HepG2 (cell line): ENCODE results near the gene MIDN. TPM values are rescaled to one million over a fixed set of nuclear protein-coding genes. Genes with fewer than 3 reads are reported as not detected.
A peak's percentile ranks its signal among the peaks of the same experiment; 100 is the strongest.

Experiments used
- BCL6 ChIP-seq: IDR thresholded peaks from 2 replicates; pipeline ENCODE4 v1.6.1; 2016; ENCODE audit warnings: missing genetic modification reagents, missing compliant biosample characterization
- BCLAF1 ChIP-seq: fragments of 450-650 bp; IDR thresholded peaks from 2 replicates; pipeline ENCODE4 v1.6.1; 2017; ENCODE audit warnings: mild to moderate bottlenecking
- FLYWCH1 ChIP-seq: sonication (generic); formaldehyde crosslinking; IDR thresholded peaks from 2 replicates; pipeline ENCODE4 v1.8.1; 2023; ENCODE audit warnings: mild to moderate bottlenecking, missing genetic modification reagents
- GMEB2 ChIP-seq: IDR thresholded peaks from 2 replicates; pipeline ENCODE4 v1.6.1; 2016; ENCODE audit warnings: missing biosample characterization, missing genetic modification reagents, low read depth
- GPBP1L1 ChIP-seq: sonication (generic); formaldehyde crosslinking; IDR thresholded peaks from 2 replicates; pipeline ENCODE4 v1.5.0; 2020; ENCODE audit warnings: mild to moderate bottlenecking, missing genetic modification reagents
- MEF2D ChIP-seq: sonication (generic); formaldehyde crosslinking; IDR thresholded peaks from 2 replicates; pipeline ENCODE4 v1.5.1; 2020; ENCODE audit warnings: mild to moderate bottlenecking, missing genetic modification reagents
- POGZ ChIP-seq: sonication (generic); formaldehyde crosslinking; IDR thresholded peaks from 2 replicates; pipeline ENCODE4 v1.4.0; 2020; ENCODE audit warnings: mild to moderate bottlenecking, missing genetic modification reagents
- SYNCRIP ChIP-seq: fragments of 200-400 bp; formaldehyde crosslinking; IDR thresholded peaks from 2 replicates; pipeline ENCODE4 v1.6.1; 2018; ENCODE audit warnings: mild to moderate bottlenecking, low read depth, low read length; ENCODE audit not compliant: insufficient read depth
- ZBTB20 ChIP-seq: sonication (generic); formaldehyde crosslinking; IDR thresholded peaks from 2 replicates; pipeline ENCODE4 v1.8.1; 2023; ENCODE audit warnings: missing genetic modification reagents, low read depth, mild to moderate bottlenecking, borderline replicate concordance
- ZBTB33 ChIP-seq: sonication (generic); formaldehyde crosslinking; IDR thresholded peaks from 2 replicates; pipeline ENCODE4 v1.4.0; 2020; ENCODE audit warnings: missing genetic modification reagents
- ZNF570 ChIP-seq: sonication (generic); formaldehyde crosslinking; IDR thresholded peaks from 2 replicates; pipeline ENCODE4 v1.4.0; 2020; ENCODE audit warnings: mild to moderate bottlenecking, missing genetic modification reagents, borderline replicate concordance
- ZNF660 ChIP-seq: sonication (generic); formaldehyde crosslinking; IDR thresholded peaks from 2 replicates; pipeline ENCODE4 v1.5.1; 2020; ENCODE audit warnings: mild to moderate bottlenecking, low read depth, missing genetic modification reagents, borderline replicate concordance
- ZNF709 ChIP-seq: sonication (generic); formaldehyde crosslinking; IDR thresholded peaks from 2 replicates; pipeline ENCODE4 v1.5.0; 2020; ENCODE audit warnings: mild to moderate bottlenecking, missing genetic modification reagents
- ZNF724P ChIP-seq: sonication (generic); formaldehyde crosslinking; IDR thresholded peaks from 2 replicates; pipeline ENCODE4 v1.8.0; 2022; ENCODE audit warnings: missing genetic modification reagents, borderline replicate concordance
- ZNF776 ChIP-seq: sonication (generic); formaldehyde crosslinking; IDR thresholded peaks from 2 replicates; pipeline ENCODE4 v1.4.0; 2020; ENCODE audit warnings: mild to moderate bottlenecking, missing genetic modification reagents
- ZSCAN12 ChIP-seq: sonication (generic); formaldehyde crosslinking; IDR thresholded peaks from 2 replicates; pipeline ENCODE4 v1.9.0; 2021; ENCODE audit warnings: mild to moderate bottlenecking, missing genetic modification reagents
- polyA plus RNA-seq, 8 experiments: library from polyadenylated mRNA; depleted of rRNA in 3 of 8; stranded (reverse) in 7 of 8; unstranded in 1 of 8; fragments of >200 nt; fragmentation: Illumina TruSeq in 4 of 8; extraction: Trizol in 4 of 8; gene quantifications; 2 replicates each; pipeline versions ENCODE4 v1.2.1 to v1.2.3, GENCODE V29; 2011 to 2016; ENCODE audit warnings: low read depth in 4 of 8, missing spikeins in 1 of 8, mixed read lengths in 1 of 8; ENCODE audit not compliant: insufficient read depth in 1 of 8
- total RNA-seq, 5 experiments: library from RNA; depleted of rRNA; stranded (reverse); fragments of >200 nt; fragmentation: Illumina TruSeq; extraction: Trizol; gene quantifications; 2 replicates each; pipeline ENCODE4 v1.2.3, GENCODE V29; 2016; ENCODE audit warnings: low read depth in 1 of 5
- TF ChIP-seq, protein P1 (sequence below): IDR thresholded peaks from 2 replicates; pipeline ENCODE4 v1.4.0; 2020; ENCODE audit warnings: mild to moderate bottlenecking, missing genetic modification reagents

MIDN gene
- total and polyA plus RNA-seq, 2 of the 13 experiments (the other 11 are each of a cell fraction or from before 2014, with no cell fraction given) = 8.4 to 18.0 TPM

- TF ChIP-seq BCLAF1 (no peak), GMEB2 (CRISPR knock-in tag) (no peak), SYNCRIP (no peak), ZSCAN12 (CRISPR knock-in tag) (no peak), POGZ (CRISPR knock-in tag) (no peak; the same call in 1 of the 2 replicates), MEF2D (CRISPR knock-in tag) (no peak; the same call in 1 of the 2 replicates), ZNF660 (CRISPR knock-in tag) (no peak), ZBTB33 (CRISPR knock-in tag) (no peak), BCL6 (CRISPR knock-in tag) (no peak), ZNF776 (0 out of 2 replicates have a peak, but pooled peaks have one; percentile 24), ZNF709 (CRISPR knock-in tag) (no peak), GPBP1L1 (CRISPR knock-in tag) (no peak), ZNF724P (CRISPR knock-in tag) (no peak; the same call in 1 of the 2 replicates), ZNF570 (CRISPR knock-in tag) (no peak), ZBTB20 (CRISPR knock-in tag) (no peak), FLYWCH1 (CRISPR knock-in tag) (no peak)
- TF ChIP-seq, protein P1, sequence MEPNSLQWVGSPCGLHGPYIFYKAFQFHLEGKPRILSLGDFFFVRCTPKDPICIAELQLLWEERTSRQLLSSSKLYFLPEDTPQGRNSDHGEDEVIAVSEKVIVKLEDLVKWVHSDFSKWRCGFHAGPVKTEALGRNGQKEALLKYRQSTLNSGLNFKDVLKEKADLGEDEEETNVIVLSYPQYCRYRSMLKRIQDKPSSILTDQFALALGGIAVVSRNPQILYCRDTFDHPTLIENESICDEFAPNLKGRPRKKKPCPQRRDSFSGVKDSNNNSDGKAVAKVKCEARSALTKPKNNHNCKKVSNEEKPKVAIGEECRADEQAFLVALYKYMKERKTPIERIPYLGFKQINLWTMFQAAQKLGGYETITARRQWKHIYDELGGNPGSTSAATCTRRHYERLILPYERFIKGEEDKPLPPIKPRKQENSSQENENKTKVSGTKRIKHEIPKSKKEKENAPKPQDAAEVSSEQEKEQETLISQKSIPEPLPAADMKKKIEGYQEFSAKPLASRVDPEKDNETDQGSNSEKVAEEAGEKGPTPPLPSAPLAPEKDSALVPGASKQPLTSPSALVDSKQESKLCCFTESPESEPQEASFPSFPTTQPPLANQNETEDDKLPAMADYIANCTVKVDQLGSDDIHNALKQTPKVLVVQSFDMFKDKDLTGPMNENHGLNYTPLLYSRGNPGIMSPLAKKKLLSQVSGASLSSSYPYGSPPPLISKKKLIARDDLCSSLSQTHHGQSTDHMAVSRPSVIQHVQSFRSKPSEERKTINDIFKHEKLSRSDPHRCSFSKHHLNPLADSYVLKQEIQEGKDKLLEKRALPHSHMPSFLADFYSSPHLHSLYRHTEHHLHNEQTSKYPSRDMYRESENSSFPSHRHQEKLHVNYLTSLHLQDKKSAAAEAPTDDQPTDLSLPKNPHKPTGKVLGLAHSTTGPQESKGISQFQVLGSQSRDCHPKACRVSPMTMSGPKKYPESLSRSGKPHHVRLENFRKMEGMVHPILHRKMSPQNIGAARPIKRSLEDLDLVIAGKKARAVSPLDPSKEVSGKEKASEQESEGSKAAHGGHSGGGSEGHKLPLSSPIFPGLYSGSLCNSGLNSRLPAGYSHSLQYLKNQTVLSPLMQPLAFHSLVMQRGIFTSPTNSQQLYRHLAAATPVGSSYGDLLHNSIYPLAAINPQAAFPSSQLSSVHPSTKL (CRISPR knock-in tag) = no peak
Measured at GRCh38 chr19:1260749-1261537, 12.6 kb downstream of the MIDN start (continued).
